ENCODE measurements around the gene CDHR2.
"Not testable (repeated sequence)": the region's sequence is repeated elsewhere in the genome, so short reads cannot be mapped to it uniquely, and the experiment has no call there.

CDHR2 gene

DNA sequence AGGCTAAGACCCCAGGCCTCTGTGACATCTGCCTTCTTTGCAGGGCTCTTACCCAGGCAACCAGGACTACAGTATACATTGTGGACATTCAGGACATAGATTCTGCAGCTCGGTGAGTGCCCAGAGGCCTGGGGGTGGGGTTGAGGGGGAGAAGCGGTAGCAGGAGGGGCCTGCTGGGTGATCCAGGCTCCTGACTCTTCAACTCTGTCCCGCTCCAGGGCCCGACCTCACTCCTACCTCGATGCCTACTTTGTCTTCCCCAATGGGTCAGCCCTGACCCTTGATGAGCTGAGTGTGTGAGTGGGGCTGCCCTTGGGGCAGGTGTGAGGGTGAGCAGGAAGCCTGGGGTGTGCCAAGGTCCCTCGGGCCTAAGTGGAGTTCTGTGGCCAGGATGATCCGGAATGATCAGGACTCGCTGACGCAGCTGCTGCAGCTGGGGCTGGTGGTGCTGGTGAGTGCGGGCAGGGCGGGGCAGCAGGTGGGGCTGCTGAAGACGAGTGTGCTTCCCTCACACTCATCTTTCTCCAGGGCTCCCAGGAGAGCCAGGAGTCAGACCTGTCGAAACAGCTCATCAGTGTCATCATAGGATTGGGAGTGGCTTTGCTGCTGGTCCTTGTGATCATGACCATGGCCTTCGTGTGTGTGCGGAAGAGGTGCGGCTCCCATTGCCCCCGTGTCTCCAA is 41.0 kb downstream of the CDHR2 start:
- no peaks in the 10 kb centered on the region for H3K9me2 ChIP-seq (replicated peaks; ENCODE audit: insufficient read depth, low read length)
- no peak overlapping the region for H2AFZ ChIP-seq (ENCODE audit: low read length)
- H3K27me3 ChIP-seq (replicated peaks; ENCODE audit: insufficient read depth, low read length) = no peaks in the 10 kb centered on the region; the same call in 1 of the 2 replicates
- H3K4me2 ChIP-seq (ENCODE audit: low read depth, low read length) = no peak overlapping the region
- no peaks in the 10 kb centered on the region for H3K79me2 ChIP-seq (ENCODE audit: low read length)
- H3F3A ChIP-seq (ENCODE audit: insufficient read depth, low read length) = no peaks in the 10 kb centered on the region
- H3K36me3 ChIP-seq (replicated peaks; ENCODE audit: insufficient read depth, low read length) = no peaks in the 10 kb centered on the region
- TF ChIP-seq EZH2phosphoT487 (IDR thresholded peaks at IDR 0.05; ENCODE audit: low read length) = no peak
- TF ChIP-seq, protein P1, sequence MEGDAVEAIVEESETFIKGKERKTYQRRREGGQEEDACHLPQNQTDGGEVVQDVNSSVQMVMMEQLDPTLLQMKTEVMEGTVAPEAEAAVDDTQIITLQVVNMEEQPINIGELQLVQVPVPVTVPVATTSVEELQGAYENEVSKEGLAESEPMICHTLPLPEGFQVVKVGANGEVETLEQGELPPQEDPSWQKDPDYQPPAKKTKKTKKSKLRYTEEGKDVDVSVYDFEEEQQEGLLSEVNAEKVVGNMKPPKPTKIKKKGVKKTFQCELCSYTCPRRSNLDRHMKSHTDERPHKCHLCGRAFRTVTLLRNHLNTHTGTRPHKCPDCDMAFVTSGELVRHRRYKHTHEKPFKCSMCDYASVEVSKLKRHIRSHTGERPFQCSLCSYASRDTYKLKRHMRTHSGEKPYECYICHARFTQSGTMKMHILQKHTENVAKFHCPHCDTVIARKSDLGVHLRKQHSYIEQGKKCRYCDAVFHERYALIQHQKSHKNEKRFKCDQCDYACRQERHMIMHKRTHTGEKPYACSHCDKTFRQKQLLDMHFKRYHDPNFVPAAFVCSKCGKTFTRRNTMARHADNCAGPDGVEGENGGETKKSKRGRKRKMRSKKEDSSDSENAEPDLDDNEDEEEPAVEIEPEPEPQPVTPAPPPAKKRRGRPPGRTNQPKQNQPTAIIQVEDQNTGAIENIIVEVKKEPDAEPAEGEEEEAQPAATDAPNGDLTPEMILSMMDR (IDR thresholded peaks at IDR 0.05; ENCODE audit: low read length) = no peak
- TF ChIP-seq EZH2 (optimal IDR thresholded peaks at IDR 0.05; ENCODE audit: low read depth, low read length) = no peak
- no peaks in the 10 kb centered on the region for H3K4me1 ChIP-seq (ENCODE audit: low read length)
- H4K20me1 ChIP-seq (ENCODE audit: insufficient read depth, low read length) = no peaks in the 10 kb centered on the region
- DNase-seq = no peak
- no peak overlapping the region for H3K9ac ChIP-seq (ENCODE audit: low read length)
- H3K4me3 ChIP-seq (ENCODE audit: low read length) = no peak overlapping the region
- no peaks in the 10 kb centered on the region for H3K9me3 ChIP-seq (replicated peaks; ENCODE audit: insufficient read depth, low read length)
- H3K27ac ChIP-seq (ENCODE audit: low read length) = no peak overlapping the region

DNA sequence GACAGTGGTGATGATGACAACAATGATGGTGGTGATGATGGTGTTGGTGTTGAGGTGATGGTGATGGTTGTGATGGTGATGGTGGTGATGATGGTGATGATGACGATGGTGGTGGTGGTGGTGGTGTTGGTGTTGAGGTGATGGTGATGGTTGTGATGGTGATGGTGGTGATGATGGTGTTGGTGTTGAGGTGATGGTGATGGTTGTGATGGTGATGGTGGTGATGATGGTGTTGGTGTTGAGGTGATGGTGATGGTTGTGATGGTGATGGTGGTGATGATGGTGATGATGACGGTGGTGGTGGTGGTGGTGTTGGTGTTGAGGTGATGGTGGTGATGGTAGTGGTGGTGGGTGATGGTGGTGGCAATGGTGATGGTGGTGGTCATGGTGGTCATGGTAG is 42.5 kb downstream of the CDHR2 start:
- not testable (repeated sequence) for H4K20me1 ChIP-seq (ENCODE audit: insufficient read depth, low read length); H3K4me2 ChIP-seq (ENCODE audit: low read depth, low read length); DNase-seq; H3K79me2 ChIP-seq (ENCODE audit: low read length); H3K9me2 ChIP-seq (replicated peaks; ENCODE audit: insufficient read depth, low read length); H3K9me3 ChIP-seq (replicated peaks; ENCODE audit: insufficient read depth, low read length); H3K36me3 ChIP-seq (replicated peaks; ENCODE audit: insufficient read depth, low read length); H3K27me3 ChIP-seq (replicated peaks; ENCODE audit: insufficient read depth, low read length); H3K4me1 ChIP-seq (ENCODE audit: low read length); H3F3A ChIP-seq (ENCODE audit: insufficient read depth, low read length); H2AFZ ChIP-seq (ENCODE audit: low read length); H3K4me3 ChIP-seq (ENCODE audit: low read length); H3K9ac ChIP-seq (ENCODE audit: low read length); H3K27ac ChIP-seq (ENCODE audit: low read length)

DNA sequence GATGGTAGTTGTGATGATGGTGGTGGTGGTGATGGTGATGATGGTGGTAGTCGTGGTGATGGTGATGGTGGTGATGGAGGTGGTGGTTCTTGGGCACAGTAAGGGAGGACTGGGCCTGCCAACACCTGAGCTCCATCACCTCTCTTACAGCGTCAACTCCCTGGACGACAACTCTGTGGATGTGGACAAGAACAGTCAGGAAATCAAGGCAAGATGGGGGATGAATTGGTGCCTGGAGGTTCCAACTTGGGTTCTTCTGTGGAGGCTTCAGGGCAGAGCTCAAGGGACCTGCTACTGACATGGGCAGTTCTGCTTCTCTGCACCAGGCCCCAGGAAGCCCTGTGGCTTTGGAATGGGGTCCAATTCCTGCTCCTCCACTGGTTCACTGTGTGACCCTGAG is 43.4 kb downstream of the CDHR2 start:
- H3K36me3 ChIP-seq (replicated peaks; ENCODE audit: insufficient read depth, low read length) = no peaks in the 10 kb centered on the region
- no peaks in the 10 kb centered on the region for H3K9me2 ChIP-seq (replicated peaks; ENCODE audit: insufficient read depth, low read length)
- no peaks in the 10 kb centered on the region; the same call in 1 of the 2 replicates for H3K27me3 ChIP-seq (replicated peaks; ENCODE audit: insufficient read depth, low read length)
- H2AFZ ChIP-seq (ENCODE audit: low read length) = no peak overlapping the region
- TF ChIP-seq, protein P1 (IDR thresholded peaks at IDR 0.05; ENCODE audit: low read length) = no peak
- TF ChIP-seq EZH2phosphoT487 (IDR thresholded peaks at IDR 0.05; ENCODE audit: low read length) (no peak), EZH2 (optimal IDR thresholded peaks at IDR 0.05; ENCODE audit: low read depth, low read length) (no peak)
- H3K9me3 ChIP-seq (replicated peaks; ENCODE audit: insufficient read depth, low read length) = no peaks in the 10 kb centered on the region
- H3F3A ChIP-seq (ENCODE audit: insufficient read depth, low read length) = no peaks in the 10 kb centered on the region
- H3K27ac ChIP-seq (ENCODE audit: low read length) = no peak overlapping the region
- no peak for DNase-seq
- H4K20me1 ChIP-seq (ENCODE audit: insufficient read depth, low read length) = no peaks in the 10 kb centered on the region
- H3K4me2 ChIP-seq (ENCODE audit: low read depth, low read length) = no peak overlapping the region
- H3K9ac ChIP-seq (ENCODE audit: low read length) = no peak overlapping the region
- no peaks in the 10 kb centered on the region for H3K79me2 ChIP-seq (ENCODE audit: low read length)
- H3K4me3 ChIP-seq (ENCODE audit: low read length) = no peak overlapping the region
- no peaks in the 10 kb centered on the region for H3K4me1 ChIP-seq (ENCODE audit: low read length)

- Histone ChIP-seq H3K4me2 (ENCODE audit: low read depth, low read length) (no peak overlapping the region), H3K79me2 (ENCODE audit: low read length) (no peaks in the 10 kb centered on the region), H3K9me2 (replicated peaks; ENCODE audit: insufficient read depth, low read length) (no peaks in the 10 kb centered on the region), H3K9me3 (replicated peaks; ENCODE audit: insufficient read depth, low read length) (no peaks in the 10 kb centered on the region), H3F3A (ENCODE audit: insufficient read depth, low read length) (no peaks in the 10 kb centered on the region), H2AFZ (ENCODE audit: low read length) (no peak overlapping the region), H3K36me3 (replicated peaks; ENCODE audit: insufficient read depth, low read length) (peaks cover 5% of the 10 kb centered on the region; the same call in 1 of the 2 replicates), H4K20me1 (ENCODE audit: insufficient read depth, low read length) (no peaks in the 10 kb centered on the region), H3K4me1 (ENCODE audit: low read length) (0 out of 2 replicates have a peak, but pooled peaks cover under 1% of the 10 kb centered on the region), H3K27ac (ENCODE audit: low read length) (no peak overlapping the region), H3K27me3 (replicated peaks; ENCODE audit: insufficient read depth, low read length) (no peaks in the 10 kb centered on the region; the same call in 1 of the 2 replicates), H3K9ac (ENCODE audit: low read length) (no peak overlapping the region), H3K4me3 (ENCODE audit: low read length) (no peak overlapping the region)
- TF ChIP-seq, protein P1 (IDR thresholded peaks at IDR 0.05; ENCODE audit: low read length) = no peak
- TF ChIP-seq EZH2phosphoT487 (IDR thresholded peaks at IDR 0.05; ENCODE audit: low read length) (no peak), EZH2 (optimal IDR thresholded peaks at IDR 0.05; ENCODE audit: low read depth, low read length) (no peak)
- DNase-seq = no peak
These were observed 44.2 kb downstream of the CDHR2 start for GRCh38 chr5:176593273-176593869.

Data from MM.1S (cell line).